Astrocyte of the spinal cord (primary cell): ENCODE measurements around the gene EEF1AKMT1.

Experiments
- DNase-seq: peaks from one replicate; pipeline ENCODE4 v3.0.0; 2011; ENCODE audit warnings: low read depth, low spot score
- H3K4me3 ChIP-seq: 2 replicates; pipeline ENCODE4 v1.5.1; 2011; ENCODE audit warnings: low read depth, mild to moderate bottlenecking, low read length, moderate library complexity
- CTCF ChIP-seq: IDR thresholded peaks from 2 replicates; pipeline ENCODE4 v1.5.1; 2012; ENCODE audit warnings: low read depth, mild to moderate bottlenecking, low read length, inconsistent platforms
- in situ Hi-C: cut with HindIII; loops from 2 replicates; pipeline ENCODE4 v1.10.0; 2017; ENCODE audit warnings: low sequenced_read_pairs

The EEF1AKMT1 gene

GRCh38 chr13:20691616-20692015 is 82.1 kb downstream of the EEF1AKMT1 start:
- DNase-seq, result no peak
- in situ Hi-C loops, result no loop called here
- H3K4me3 ChIP-seq, result no peak overlapping the region
- TF ChIP-seq CTCF, result no peak

- H3K4me3 ChIP-seq, result no peak overlapping the region
- in situ Hi-C loops, result no loop called here
- TF ChIP-seq CTCF, result no peak
- DNase-seq, result no peak
Measured at GRCh38 chr13:20689291-20689690, 84.5 kb downstream of the EEF1AKMT1 start.

- DNase-seq, result no peak
Measured at GRCh38 chr13:20686863-20687579, 86.7 kb downstream of the EEF1AKMT1 start.

GRCh38 chr13:20686167-20686566 is 87.6 kb downstream of the EEF1AKMT1 start:
- TF ChIP-seq CTCF, result no peak
- in situ Hi-C loops, result no loop called here
- DNase-seq, result no peak
- H3K4me3 ChIP-seq, result no peak overlapping the region

More at GRCh38 chr13:20686863-20687579, 86.7 kb downstream of the EEF1AKMT1 start:
- no peak for TF ChIP-seq CTCF
- in situ Hi-C loops, result no loop called here
- no peak overlapping the region for H3K4me3 ChIP-seq

- in situ Hi-C loops, result no loop called here
- no peak for TF ChIP-seq CTCF
- H3K4me3 ChIP-seq, result no peak overlapping the region
- no peak for DNase-seq
Measured at GRCh38 chr13:20685092-20685491, 88.7 kb downstream of the EEF1AKMT1 start.

- no peak for DNase-seq
- TF ChIP-seq CTCF, result no peak
- in situ Hi-C loops, result no loop called here
- H3K4me3 ChIP-seq, result no peak overlapping the region
Measured at GRCh38 chr13:20684546-20684945, 89.2 kb downstream of the EEF1AKMT1 start.

- in situ Hi-C loops, result no loop called here
- no peak for DNase-seq
Measured at GRCh38 chr13:20684041-20684440, 89.7 kb downstream of the EEF1AKMT1 start.

More at GRCh38 chr13:20684041-20684440, 89.7 kb downstream of the EEF1AKMT1 start:
- H3K4me3 ChIP-seq, result no peak overlapping the region
- no peak for TF ChIP-seq CTCF
